A549 treated with Hydrocortisone at 1 μM for 4 hours (cell line): ENCODE data around the gene SRGN. TPM values are rescaled to one million over a fixed set of nuclear protein-coding genes. Genes with fewer than 3 reads are reported as not detected.

Experiments used
- total RNA-seq: library from RNA; stranded (reverse); fragments of 200-300 nt; extraction: Qiagen RNA extraction; gene quantifications from 5 replicates; pipeline ENCODE4 v1.2.3, GENCODE V29; 2022

The SRGN gene, protein sequence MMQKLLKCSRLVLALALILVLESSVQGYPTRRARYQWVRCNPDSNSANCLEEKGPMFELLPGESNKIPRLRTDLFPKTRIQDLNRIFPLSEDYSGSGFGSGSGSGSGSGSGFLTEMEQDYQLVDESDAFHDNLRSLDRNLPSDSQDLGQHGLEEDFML
- total RNA-seq, result 91.0 to 135 TPM (median 98.2 TPM) in 5 replicates

DNA sequence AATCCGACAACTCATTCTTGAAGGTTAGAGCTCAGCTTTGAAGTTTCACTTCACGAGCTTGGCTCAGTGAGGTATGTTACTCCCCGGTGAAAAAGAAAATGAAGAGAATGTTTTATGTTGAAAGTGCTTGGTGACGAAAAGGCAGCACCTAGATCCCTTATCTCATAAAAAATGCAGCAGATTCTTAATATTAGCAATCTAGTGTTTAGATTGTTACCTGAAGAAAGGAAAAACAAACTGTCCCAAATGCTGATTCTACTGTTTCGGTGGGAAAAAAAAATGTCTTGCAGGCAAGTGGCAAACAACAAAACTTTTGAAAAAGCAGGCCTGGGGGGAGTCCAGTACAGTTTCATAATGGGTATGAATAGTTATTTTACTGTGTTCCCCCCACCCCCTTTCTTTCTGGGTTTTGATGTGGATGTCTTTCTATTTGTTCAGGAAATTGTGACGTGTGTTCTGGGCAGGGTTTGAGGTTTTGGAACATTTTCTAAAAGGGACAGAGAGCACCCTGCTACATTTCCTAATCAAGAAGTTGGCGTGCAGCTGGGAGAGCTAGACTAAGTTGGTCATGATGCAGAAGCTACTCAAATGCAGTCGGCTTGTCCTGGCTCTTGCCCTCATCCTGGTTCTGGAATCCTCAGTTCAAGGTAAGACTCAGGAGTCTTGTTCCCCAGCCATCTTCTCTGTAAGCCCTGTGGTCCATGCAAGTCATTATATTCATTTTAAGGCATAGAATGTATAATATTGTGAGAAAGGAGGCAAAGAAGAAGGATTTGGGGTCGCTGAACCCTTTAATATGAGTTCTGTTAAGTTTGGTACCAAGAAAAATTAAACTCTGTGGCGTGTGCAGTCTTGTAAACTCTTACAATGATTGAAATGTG lies at the start of gene SRGN:
Gene SRGN, plus strand, starts transcription at position 514 of the 881 bp plus-strand sequence. Its CDS starts 55 bp downstream, at position 569.

GRCh38 chr10:69123747-69124562 lies 36.1 kb downstream of the SRGN start, which contains the start of gene VPS26A:
TSS of gene VPS26A (plus strand) at chr10:69124178. CDS start at chr10:69124278, 100 bp downstream.

Other genes starting within 250 kb of the SRGN start
- gene DDX50, start 186.8 kb upstream of the SRGN start, total RNA-seq, result 31.7 to 43.4 TPM (median 35.3 TPM) in 5 replicates
- 110 to 183 TPM (median 127 TPM) in 5 replicates for gene DDX21, start 131.9 kb upstream of the SRGN start, total RNA-seq
- 37.7 to 53.1 TPM (median 45.7 TPM) in 5 replicates for gene KIFBP, start 99.3 kb upstream of the SRGN start, total RNA-seq
- gene VPS26A, start 36.1 kb downstream of the SRGN start, total RNA-seq, result 48.1 to 78.8 TPM (median 50.0 TPM) in 5 replicates
- 30.9 to 36.0 TPM (median 33.5 TPM) in 5 replicates for gene SUPV3L1, start 92.1 kb downstream of the SRGN start, total RNA-seq
- gene HKDC1, start 132.2 kb downstream of the SRGN start, total RNA-seq, result 8.3 to 11.9 TPM (median 9.9 TPM) in 5 replicates
- gene HK1, start 190.4 kb downstream of the SRGN start, total RNA-seq, result 35.7 to 53.0 TPM (median 41.9 TPM) in 5 replicates